ENCODE results near the gene GLRX5. TPM values are rescaled to one million over a fixed set of nuclear protein-coding genes. Genes with fewer than 3 reads are reported as not detected.

The GLRX5 gene
- total RNA-seq, 2 experiments from 2014 or later = 33.8 to 34.7 TPM

GRCh38 chr14:95494456-95494855, 40.4 kb upstream of the GLRX5 start:
- Mint-ChIP-seq H3K27me3 (no peaks in the 10 kb centered on the region), H3K36me3 (peaks cover 37% of the 10 kb centered on the region), H3K27ac (peak overlapping the region; percentile 53), H3K4me1 (peaks cover 39% of the 10 kb centered on the region), H3K9me3 (peaks cover 1% of the 10 kb centered on the region), H3K4me3 (no peak overlapping the region)
- POLR2A ChIA-PET = interaction anchor here (0.8 kb wide), 1 partner anchor 58 kb away, joined by 3 read pairs; no protein-coding TSS in a partner anchor
- ATAC-seq (ENCODE audit: low read depth) = no peak
- DNase-seq = no peak

- peak overlapping the region; percentile 89 for H3K27ac Mint-ChIP-seq
- peaks cover 1% of the 10 kb centered on the region for H3K9me3 Mint-ChIP-seq
- POLR2A ChIA-PET = interaction anchor here (1.5 kb wide), 1 partner anchor 32 kb away, joined by 4 read pairs; no protein-coding TSS in a partner anchor
- DNase-seq (no peak), ATAC-seq (ENCODE audit: low read depth) (no peak)
- H3K4me1 Mint-ChIP-seq = peaks cover 39% of the 10 kb centered on the region
- H3K36me3 Mint-ChIP-seq = peaks cover 37% of the 10 kb centered on the region
- H3K27me3 Mint-ChIP-seq = no peaks in the 10 kb centered on the region
- H3K4me3 Mint-ChIP-seq = peak overlapping the region; percentile 46
Measured at GRCh38 chr14:95495076-95495475, 39.8 kb upstream of the GLRX5 start.

- POLR2A ChIA-PET = interaction anchor here (1.4 to 1.7 kb wide), 3 partner anchors 13 to 32 kb away, joined by 4 to 7 read pairs (median 5); no protein-coding TSS in a partner anchor
- H3K4me3 Mint-ChIP-seq = peak overlapping the region; percentile 46
- no peak for DNase-seq
- H3K36me3 Mint-ChIP-seq = peaks cover 37% of the 10 kb centered on the region
- peak overlapping the region; percentile 89 for H3K27ac Mint-ChIP-seq
- peak; percentile 57 for ATAC-seq (ENCODE audit: low read depth)
- H3K9me3 Mint-ChIP-seq = peaks cover 1% of the 10 kb centered on the region
- H3K4me1 Mint-ChIP-seq = peaks cover 36% of the 10 kb centered on the region
- no peaks in the 10 kb centered on the region for H3K27me3 Mint-ChIP-seq
Measured at GRCh38 chr14:95495538-95496025, 39.3 kb upstream of the GLRX5 start.

GRCh38 chr14:95496111-95496681, 38.7 kb upstream of the GLRX5 start:
- peaks cover 38% of the 10 kb centered on the region for H3K4me1 Mint-ChIP-seq
- DNase-seq (no peak), ATAC-seq (ENCODE audit: low read depth) (peak; percentile 79)
- H3K27ac Mint-ChIP-seq = peak overlapping the region; percentile 71
- H3K27me3 Mint-ChIP-seq = no peaks in the 10 kb centered on the region
- POLR2A ChIA-PET = interaction anchor here (0.6 to 1.7 kb wide), 5 partner anchors 12 to 49 kb away, joined by 3 to 7 read pairs (median 4); no protein-coding TSS in a partner anchor
- H3K4me3 Mint-ChIP-seq = peak overlapping the region; percentile 47
- H3K9me3 Mint-ChIP-seq = peaks cover 1% of the 10 kb centered on the region
- peaks cover 37% of the 10 kb centered on the region for H3K36me3 Mint-ChIP-seq

GRCh38 chr14:95496690-95497259, 38.1 kb upstream of the GLRX5 start:
- ATAC-seq (ENCODE audit: low read depth) (no peak), DNase-seq (no peak)
- Mint-ChIP-seq H3K27me3 (no peaks in the 10 kb centered on the region), H3K4me3 (peak overlapping the region; percentile 47), H3K4me1 (peaks cover 40% of the 10 kb centered on the region), H3K36me3 (peaks cover 34% of the 10 kb centered on the region), H3K9me3 (peaks cover 1% of the 10 kb centered on the region), H3K27ac (peak overlapping the region; percentile 71)
- POLR2A ChIA-PET = interaction anchor here (0.6 to 1.7 kb wide), 6 partner anchors 12 to 50 kb away, joined by 3 to 7 read pairs (median 4); no protein-coding TSS in a partner anchor

- no peak for DNase-seq
- no peak overlapping the region for H3K4me3 Mint-ChIP-seq
- H3K27ac Mint-ChIP-seq = no peak overlapping the region
Measured at GRCh38 chr14:95497561-95498011, 37.3 kb upstream of the GLRX5 start.

GRCh38 chr14:95498622-95499353, 36.1 kb upstream of the GLRX5 start:
- H3K9me3 Mint-ChIP-seq = no peaks in the 10 kb centered on the region
- H3K27me3 Mint-ChIP-seq = no peaks in the 10 kb centered on the region
- H3K27ac Mint-ChIP-seq = no peak overlapping the region
- ATAC-seq (ENCODE audit: low read depth) (no peak), DNase-seq (no peak)
- H3K36me3 Mint-ChIP-seq = peaks cover 26% of the 10 kb centered on the region
- POLR2A ChIA-PET = no interaction called here
- no peak overlapping the region for H3K4me3 Mint-ChIP-seq
- H3K4me1 Mint-ChIP-seq = peaks cover 41% of the 10 kb centered on the region

More at GRCh38 chr14:95497561-95498011, 37.3 kb upstream of the GLRX5 start:
- peaks cover 29% of the 10 kb centered on the region for H3K36me3 Mint-ChIP-seq
- POLR2A ChIA-PET = interaction anchor here (0.9 kb wide), 1 partner anchor 26 kb away, joined by 3 read pairs; no protein-coding TSS in a partner anchor
- H3K4me1 Mint-ChIP-seq = peaks cover 42% of the 10 kb centered on the region
- H3K9me3 Mint-ChIP-seq = no peaks in the 10 kb centered on the region
- no peak for ATAC-seq (ENCODE audit: low read depth)
- no peaks in the 10 kb centered on the region for H3K27me3 Mint-ChIP-seq

- peaks cover 25% of the 10 kb centered on the region for H3K36me3 Mint-ChIP-seq
- peaks cover 43% of the 10 kb centered on the region for H3K4me1 Mint-ChIP-seq
- ATAC-seq (ENCODE audit: low read depth) (no peak), DNase-seq (no peak)
- H3K4me3 Mint-ChIP-seq = no peak overlapping the region
- no peaks in the 10 kb centered on the region for H3K27me3 Mint-ChIP-seq
- H3K9me3 Mint-ChIP-seq = no peaks in the 10 kb centered on the region
- H3K27ac Mint-ChIP-seq = peak overlapping the region; percentile 42
- POLR2A ChIA-PET = no interaction called here
Measured at GRCh38 chr14:95499354-95499750, 35.5 kb upstream of the GLRX5 start.

- no peak for DNase-seq
- POLR2A ChIA-PET = no interaction called here
- Mint-ChIP-seq H3K4me1 (peaks cover 45% of the 10 kb centered on the region), H3K36me3 (peaks cover 25% of the 10 kb centered on the region), H3K4me3 (no peak overlapping the region), H3K9me3 (no peaks in the 10 kb centered on the region), H3K27me3 (no peaks in the 10 kb centered on the region), H3K27ac (no peak overlapping the region)
- ATAC-seq (ENCODE audit: low read depth) = no peak
Measured at GRCh38 chr14:95500201-95500681, 34.6 kb upstream of the GLRX5 start.

GRCh38 chr14:95500772-95501401, 34.0 kb upstream of the GLRX5 start:
- Mint-ChIP-seq H3K4me3 (no peak overlapping the region), H3K4me1 (peaks cover 44% of the 10 kb centered on the region), H3K36me3 (peaks cover 25% of the 10 kb centered on the region)

GRCh38 chr14:95502381-95502950, 32.4 kb upstream of the GLRX5 start:
- Mint-ChIP-seq H3K27ac (no peak overlapping the region), H3K27me3 (no peaks in the 10 kb centered on the region), H3K4me1 (peaks cover 41% of the 10 kb centered on the region), H3K9me3 (no peaks in the 10 kb centered on the region), H3K4me3 (no peak overlapping the region), H3K36me3 (peaks cover 36% of the 10 kb centered on the region)
- ATAC-seq (ENCODE audit: low read depth) (no peak), DNase-seq (no peak)
- POLR2A ChIA-PET = interaction anchor here (0.8 kb wide), 1 partner anchor 32 kb away, joined by 4 read pairs; the partner anchor contains the start of gene GLRX5

More at GRCh38 chr14:95500772-95501401, 34.0 kb upstream of the GLRX5 start:
- peak overlapping the region; percentile 10 for H3K27ac Mint-ChIP-seq
- DNase-seq (no peak), ATAC-seq (ENCODE audit: low read depth) (no peak)
- no peaks in the 10 kb centered on the region for H3K9me3 Mint-ChIP-seq
- POLR2A ChIA-PET = no interaction called here
- no peaks in the 10 kb centered on the region for H3K27me3 Mint-ChIP-seq

- DNase-seq (no peak), ATAC-seq (ENCODE audit: low read depth) (no peak)
- H3K4me3 Mint-ChIP-seq = no peak overlapping the region
- no peaks in the 10 kb centered on the region for H3K9me3 Mint-ChIP-seq
- POLR2A ChIA-PET = interaction anchor here (1.3 to 1.9 kb wide), 2 partner anchors 12 to 20 kb away, joined by 3 to 4 read pairs; no protein-coding TSS in a partner anchor
- no peak overlapping the region for H3K27ac Mint-ChIP-seq
- H3K27me3 Mint-ChIP-seq = no peaks in the 10 kb centered on the region
- H3K4me1 Mint-ChIP-seq = peaks cover 51% of the 10 kb centered on the region
- peaks cover 36% of the 10 kb centered on the region for H3K36me3 Mint-ChIP-seq
Measured at GRCh38 chr14:95503365-95504134, 31.3 kb upstream of the GLRX5 start.
